HepG2 (cell line): ENCODE measurements around the gene SPATA25. TPM values are rescaled to one million over a fixed set of nuclear protein-coding genes. Genes with fewer than 3 reads are reported as not detected.
A peak's percentile ranks its signal among the peaks of the same experiment; 100 is the strongest.

ENCODE experiments used
- ARID2 ChIP-seq: sonication (generic); formaldehyde crosslinking; IDR thresholded peaks from 2 replicates; pipeline ENCODE4 v1.8.1; 2022; ENCODE audit warnings: mild to moderate bottlenecking, missing genetic modification reagents, borderline replicate concordance
- BRCA1 ChIP-seq: sonication (generic); formaldehyde crosslinking; IDR thresholded peaks from 2 replicates; pipeline ENCODE4 v1.4.0; 2020; ENCODE audit warnings: missing genetic modification reagents
- CSRNP1 ChIP-seq: sonication (generic); formaldehyde crosslinking; IDR thresholded peaks from 2 replicates; pipeline ENCODE4 v1.8.1; 2023; ENCODE audit warnings: mild to moderate bottlenecking, missing genetic modification reagents
- HHEX ChIP-seq: IDR thresholded peaks from 2 replicates; pipeline ENCODE4 v1.6.1; 2016; ENCODE audit warnings: control low read depth
- MAF1 ChIP-seq: sonication (generic); formaldehyde crosslinking; IDR thresholded peaks from 2 replicates; pipeline ENCODE4 v1.5.0; 2020; ENCODE audit warnings: missing genetic modification reagents, borderline replicate concordance
- NBN ChIP-seq: fragments of 450-650 bp; conservative IDR thresholded peaks from 2 replicates; pipeline ENCODE4 v1.6.1; 2017
- NFIB ChIP-seq: sonication (generic); formaldehyde crosslinking; IDR thresholded peaks from 2 replicates; pipeline ENCODE4 v1.9.0; 2021; ENCODE audit warnings: missing genetic modification reagents, mild to moderate bottlenecking, borderline replicate concordance
- NR2F2 ChIP-seq: IDR thresholded peaks from 2 replicates; pipeline ENCODE4 v1.6.1; 2012; ENCODE audit warnings: low read depth, inconsistent platforms, borderline replicate concordance
- SIX1 ChIP-seq: sonication (generic); formaldehyde crosslinking; IDR thresholded peaks from 2 replicates; pipeline ENCODE4 v1.4.0; 2020; ENCODE audit warnings: missing genetic modification reagents, borderline replicate concordance
- STAT5B ChIP-seq: sonication (generic); formaldehyde crosslinking; IDR thresholded peaks from 2 replicates; pipeline ENCODE4 v1.4.0; 2020; ENCODE audit warnings: missing genetic modification reagents
- TARDBP ChIP-seq: sonication (generic); formaldehyde crosslinking; IDR thresholded peaks from 2 replicates; pipeline ENCODE4 v1.8.0; 2022; ENCODE audit warnings: mild to moderate bottlenecking, missing genetic modification reagents
- ZNF143 ChIP-seq: sonication (generic); formaldehyde crosslinking; IDR thresholded peaks from 2 replicates; pipeline ENCODE4 v1.4.0; 2020; ENCODE audit warnings: missing genetic modification reagents
- ZNF230 ChIP-seq: sonication (generic); formaldehyde crosslinking; IDR thresholded peaks from 2 replicates; pipeline ENCODE4 v1.4.0; 2020; ENCODE audit warnings: mild to moderate bottlenecking, missing genetic modification reagents
- ZNF557 ChIP-seq: sonication (generic); formaldehyde crosslinking; IDR thresholded peaks from 2 replicates; pipeline ENCODE4 v1.4.0; 2020; ENCODE audit warnings: missing genetic modification reagents
- ZNF7 ChIP-seq: IDR thresholded peaks from 2 replicates; pipeline ENCODE4 v1.6.1; 2016; ENCODE audit warnings: missing biosample characterization, missing genetic modification reagents
- polyA plus RNA-seq, 8 experiments: library from polyadenylated mRNA; depleted of rRNA in 3 of 8; stranded (reverse) in 7 of 8; unstranded in 1 of 8; fragments of >200 nt; fragmentation: Illumina TruSeq in 4 of 8; extraction: Trizol in 4 of 8; gene quantifications; 2 replicates each; pipeline versions ENCODE4 v1.2.1 to v1.2.3, GENCODE V29; 2011 to 2016; ENCODE audit warnings: low read depth in 4 of 8, missing spikeins in 1 of 8, mixed read lengths in 1 of 8; ENCODE audit not compliant: insufficient read depth in 1 of 8
- total RNA-seq, 5 experiments: library from RNA; depleted of rRNA; stranded (reverse); fragments of >200 nt; fragmentation: Illumina TruSeq; extraction: Trizol; gene quantifications; 2 replicates each; pipeline ENCODE4 v1.2.3, GENCODE V29; 2016; ENCODE audit warnings: low read depth in 1 of 5
- TF ChIP-seq, protein P1 (sequence below): sonication (generic); formaldehyde crosslinking; IDR thresholded peaks from 2 replicates; pipeline ENCODE4 v1.4.0; 2020; ENCODE audit warnings: missing genetic modification reagents, borderline replicate concordance
- TF ChIP-seq, protein P2 (sequence below): sonication (generic); formaldehyde crosslinking; IDR thresholded peaks from 2 replicates; pipeline ENCODE4 v1.5.1; 2020; ENCODE audit warnings: missing genetic modification reagents, mild to moderate bottlenecking, borderline replicate concordance
- TF ChIP-seq, protein P3 (sequence below): sonication (generic); formaldehyde crosslinking; IDR thresholded peaks from 2 replicates; pipeline ENCODE4 v1.4.0; 2020; ENCODE audit warnings: missing genetic modification reagents, mild to moderate bottlenecking, borderline replicate concordance
- TF ChIP-seq, protein P4 (sequence below): sonication (generic); formaldehyde crosslinking; IDR thresholded peaks from 2 replicates; pipeline ENCODE4 v1.5.1; 2020; ENCODE audit warnings: missing genetic modification reagents, mild to moderate bottlenecking, borderline replicate concordance

Gene SPATA25
- total and polyA plus RNA-seq, 2 of the 13 experiments (the other 11 are each of a cell fraction or from before 2014, with no cell fraction given), result 4.8 to 7.6 TPM

- peak; percentile 88; the same call in 1 of the 2 replicates for TF ChIP-seq CSRNP1 (CRISPR knock-in tag)
- TF ChIP-seq BRCA1, result no peak; the same call in 1 of the 2 replicates
- TF ChIP-seq, protein P1, sequence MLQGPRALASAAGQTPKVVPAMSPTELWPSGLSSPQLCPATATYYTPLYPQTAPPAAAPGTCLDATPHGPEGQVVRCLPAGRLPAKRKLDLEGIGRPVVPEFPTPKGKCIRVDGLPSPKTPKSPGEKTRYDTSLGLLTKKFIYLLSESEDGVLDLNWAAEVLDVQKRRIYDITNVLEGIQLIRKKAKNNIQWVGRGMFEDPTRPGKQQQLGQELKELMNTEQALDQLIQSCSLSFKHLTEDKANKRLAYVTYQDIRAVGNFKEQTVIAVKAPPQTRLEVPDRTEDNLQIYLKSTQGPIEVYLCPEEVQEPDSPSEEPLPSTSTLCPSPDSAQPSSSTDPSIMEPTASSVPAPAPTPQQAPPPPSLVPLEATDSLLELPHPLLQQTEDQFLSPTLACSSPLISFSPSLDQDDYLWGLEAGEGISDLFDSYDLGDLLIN (CRISPR knock-in tag), result peak; percentile 68
- peak; percentile 63; the same call in 1 of the 2 replicates for TF ChIP-seq NR2F2
- TF ChIP-seq NBN, result no peak
- no peak for TF ChIP-seq HHEX
- peak; percentile 50; the same call in 1 of the 2 replicates for TF ChIP-seq ZNF557 (CRISPR knock-in tag)
- peak; percentile 66; the same call in 1 of the 2 replicates for TF ChIP-seq ZNF143 (CRISPR knock-in tag)
- peak; percentile 95; the same call in 1 of the 2 replicates for TF ChIP-seq STAT5B (CRISPR knock-in tag)
- peak; percentile 70 for TF ChIP-seq ZNF230 (CRISPR knock-in tag)
- TF ChIP-seq SIX1, result peak; percentile 14; the same call in 1 of the 2 replicates
- TF ChIP-seq, protein P2, sequence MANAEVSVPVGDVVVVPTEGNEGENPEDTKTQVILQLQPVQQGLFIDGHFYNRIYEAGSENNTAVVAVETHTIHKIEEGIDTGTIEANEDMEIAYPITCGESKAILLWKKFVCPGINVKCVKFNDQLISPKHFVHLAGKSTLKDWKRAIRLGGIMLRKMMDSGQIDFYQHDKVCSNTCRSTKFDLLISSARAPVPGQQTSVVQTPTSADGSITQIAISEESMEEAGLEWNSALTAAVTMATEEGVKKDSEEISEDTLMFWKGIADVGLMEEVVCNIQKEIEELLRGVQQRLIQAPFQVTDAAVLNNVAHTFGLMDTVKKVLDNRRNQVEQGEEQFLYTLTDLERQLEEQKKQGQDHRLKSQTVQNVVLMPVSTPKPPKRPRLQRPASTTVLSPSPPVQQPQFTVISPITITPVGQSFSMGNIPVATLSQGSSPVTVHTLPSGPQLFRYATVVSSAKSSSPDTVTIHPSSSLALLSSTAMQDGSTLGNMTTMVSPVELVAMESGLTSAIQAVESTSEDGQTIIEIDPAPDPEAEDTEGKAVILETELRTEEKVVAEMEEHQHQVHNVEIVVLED, result peak; percentile 84
- TF ChIP-seq, protein P3, sequence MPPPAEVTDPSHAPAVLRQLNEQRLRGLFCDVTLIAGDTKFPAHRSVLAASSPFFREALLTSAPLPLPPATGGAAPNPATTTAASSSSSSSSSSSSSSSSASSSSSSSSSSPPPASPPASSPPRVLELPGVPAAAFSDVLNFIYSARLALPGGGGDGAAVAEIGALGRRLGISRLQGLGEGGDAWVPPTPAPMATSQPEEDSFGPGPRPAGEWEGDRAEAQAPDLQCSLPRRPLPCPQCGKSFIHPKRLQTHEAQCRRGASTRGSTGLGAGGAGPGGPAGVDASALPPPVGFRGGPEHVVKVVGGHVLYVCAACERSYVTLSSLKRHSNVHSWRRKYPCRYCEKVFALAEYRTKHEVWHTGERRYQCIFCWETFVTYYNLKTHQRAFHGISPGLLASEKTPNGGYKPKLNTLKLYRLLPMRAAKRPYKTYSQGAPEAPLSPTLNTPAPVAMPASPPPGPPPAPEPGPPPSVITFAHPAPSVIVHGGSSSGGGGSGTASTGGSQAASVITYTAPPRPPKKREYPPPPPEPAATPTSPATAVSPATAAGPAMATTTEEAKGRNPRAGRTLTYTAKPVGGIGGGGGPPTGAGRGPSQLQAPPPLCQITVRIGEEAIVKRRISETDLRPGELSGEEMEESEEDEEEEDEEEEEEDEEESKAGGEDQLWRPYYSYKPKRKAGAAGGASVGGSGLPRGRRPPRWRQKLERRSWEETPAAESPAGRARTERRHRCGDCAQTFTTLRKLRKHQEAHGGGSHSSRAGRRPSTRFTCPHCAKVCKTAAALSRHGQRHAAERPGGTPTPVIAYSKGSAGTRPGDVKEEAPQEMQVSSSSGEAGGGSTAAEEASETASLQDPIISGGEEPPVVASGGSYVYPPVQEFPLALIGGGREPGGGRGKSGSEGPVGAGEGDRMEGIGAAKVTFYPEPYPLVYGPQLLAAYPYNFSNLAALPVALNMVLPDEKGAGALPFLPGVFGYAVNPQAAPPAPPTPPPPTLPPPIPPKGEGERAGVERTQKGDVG (CRISPR knock-in tag), result peak; percentile 96
- TF ChIP-seq TARDBP, result peak; percentile 64; the same call in 1 of the 2 replicates
- TF ChIP-seq MAF1 (CRISPR knock-in tag), result peak; percentile 79; the same call in 1 of the 2 replicates
- no peak for TF ChIP-seq ARID2 (CRISPR knock-in tag)
- TF ChIP-seq NFIB (CRISPR knock-in tag), result no peak
- TF ChIP-seq ZNF7 (CRISPR knock-in tag), result peak; percentile 40; the same call in 1 of the 2 replicates
- TF ChIP-seq, protein P4, sequence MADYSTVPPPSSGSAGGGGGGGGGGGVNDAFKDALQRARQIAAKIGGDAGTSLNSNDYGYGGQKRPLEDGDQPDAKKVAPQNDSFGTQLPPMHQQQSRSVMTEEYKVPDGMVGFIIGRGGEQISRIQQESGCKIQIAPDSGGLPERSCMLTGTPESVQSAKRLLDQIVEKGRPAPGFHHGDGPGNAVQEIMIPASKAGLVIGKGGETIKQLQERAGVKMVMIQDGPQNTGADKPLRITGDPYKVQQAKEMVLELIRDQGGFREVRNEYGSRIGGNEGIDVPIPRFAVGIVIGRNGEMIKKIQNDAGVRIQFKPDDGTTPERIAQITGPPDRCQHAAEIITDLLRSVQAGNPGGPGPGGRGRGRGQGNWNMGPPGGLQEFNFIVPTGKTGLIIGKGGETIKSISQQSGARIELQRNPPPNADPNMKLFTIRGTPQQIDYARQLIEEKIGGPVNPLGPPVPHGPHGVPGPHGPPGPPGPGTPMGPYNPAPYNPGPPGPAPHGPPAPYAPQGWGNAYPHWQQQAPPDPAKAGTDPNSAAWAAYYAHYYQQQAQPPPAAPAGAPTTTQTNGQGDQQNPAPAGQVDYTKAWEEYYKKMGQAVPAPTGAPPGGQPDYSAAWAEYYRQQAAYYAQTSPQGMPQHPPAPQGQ, result no peak
Measured at GRCh38 chr20:45934586-45935415, 47.4 kb upstream of the SPATA25 start, which contains the start of gene PCIF1 (continued).
